Right kidney (tissue), 1 donor: ENCODE data around the gene KDM5B.
"Not testable (repeated sequence)": the region's sequence is repeated elsewhere in the genome, so short reads cannot be mapped to it uniquely, and the experiment has no call there.

Experiments used
- DNase-seq: peaks from one replicate; pipeline ENCODE4 v3.0.0-alpha.2; 2016

KDM5B gene

DNA sequence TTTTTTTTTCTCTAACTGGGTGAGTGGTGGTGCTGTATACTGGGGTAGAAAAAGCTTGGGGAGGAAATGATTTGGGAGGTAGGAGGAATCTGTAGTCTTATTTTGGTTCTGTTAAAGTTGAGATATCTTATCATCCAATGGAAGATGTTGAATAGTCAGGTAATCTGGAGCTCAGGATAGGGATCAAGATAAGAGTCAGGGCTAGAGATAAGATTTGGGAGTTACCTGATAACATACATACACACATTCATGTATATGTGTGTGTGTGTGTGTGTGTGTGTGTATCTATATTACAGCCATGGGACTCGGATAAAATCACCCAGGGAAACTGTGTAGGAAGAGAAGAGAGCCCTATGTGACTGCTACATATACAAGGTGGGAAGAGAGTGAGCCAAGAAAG lies 10.6 kb upstream of the KDM5B start:
- no peak for DNase-seq

DNA sequence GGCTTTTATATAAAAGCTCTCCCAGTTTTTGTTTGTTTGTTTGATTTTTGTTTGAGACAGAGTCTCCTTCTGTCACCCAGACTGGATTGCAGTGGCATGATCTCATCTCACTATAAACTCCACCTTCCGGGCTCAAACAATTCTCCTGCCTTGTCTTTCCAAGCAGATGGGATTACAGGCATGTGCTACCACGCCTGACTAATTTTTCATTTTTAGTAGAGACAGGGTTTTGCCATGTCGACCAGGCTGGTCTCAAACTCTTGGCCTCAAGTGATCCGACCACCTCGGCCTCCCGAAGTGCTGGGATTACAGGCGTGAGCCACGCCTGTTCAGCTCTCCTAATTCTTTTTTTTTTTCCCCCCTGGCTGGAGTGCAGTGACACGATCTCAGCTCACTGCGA lies 6.9 kb upstream of the KDM5B start:
- DNase-seq = no peak

DNA sequence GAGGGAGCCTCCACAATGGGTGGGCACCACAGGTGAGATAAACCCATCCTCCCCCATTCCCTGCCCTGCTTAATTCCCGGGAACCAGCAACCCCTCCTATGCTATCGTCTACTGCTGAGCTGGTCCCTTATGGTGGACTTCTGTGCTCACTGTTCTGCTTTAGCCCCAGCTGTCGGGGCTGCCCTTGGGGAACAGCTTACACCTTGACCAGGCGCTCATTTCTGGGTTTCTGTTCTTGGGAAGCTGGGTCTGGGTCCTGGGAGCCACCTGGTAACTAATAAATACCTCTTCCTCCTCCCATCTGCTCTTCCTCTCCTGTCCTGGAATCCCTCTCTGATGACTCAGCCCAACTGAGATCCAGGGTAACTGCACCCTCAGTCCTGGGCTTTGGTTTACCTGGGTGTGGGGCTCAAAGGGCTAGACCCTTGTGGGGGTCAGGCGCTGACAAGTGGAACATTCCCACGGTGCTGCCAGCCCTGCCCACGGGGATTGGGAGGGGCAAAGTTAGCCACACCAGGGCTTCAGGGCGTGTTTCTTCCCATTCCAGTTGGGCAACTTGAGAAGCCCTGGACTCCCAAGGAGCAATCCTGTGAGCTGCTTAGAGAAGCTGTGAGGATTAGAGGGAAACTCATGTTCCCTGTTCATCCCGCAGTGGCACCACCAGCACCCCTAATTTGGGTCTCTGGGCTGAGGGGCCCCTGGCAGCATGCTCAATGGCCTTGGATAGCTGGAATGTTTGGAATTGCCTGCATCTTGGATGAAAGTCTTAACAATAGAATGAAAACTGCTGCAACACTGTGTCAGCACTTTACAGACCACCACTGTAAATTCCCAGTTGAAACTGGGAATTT lies 4.2 kb upstream of the KDM5B start:
- no peak for DNase-seq

DNA sequence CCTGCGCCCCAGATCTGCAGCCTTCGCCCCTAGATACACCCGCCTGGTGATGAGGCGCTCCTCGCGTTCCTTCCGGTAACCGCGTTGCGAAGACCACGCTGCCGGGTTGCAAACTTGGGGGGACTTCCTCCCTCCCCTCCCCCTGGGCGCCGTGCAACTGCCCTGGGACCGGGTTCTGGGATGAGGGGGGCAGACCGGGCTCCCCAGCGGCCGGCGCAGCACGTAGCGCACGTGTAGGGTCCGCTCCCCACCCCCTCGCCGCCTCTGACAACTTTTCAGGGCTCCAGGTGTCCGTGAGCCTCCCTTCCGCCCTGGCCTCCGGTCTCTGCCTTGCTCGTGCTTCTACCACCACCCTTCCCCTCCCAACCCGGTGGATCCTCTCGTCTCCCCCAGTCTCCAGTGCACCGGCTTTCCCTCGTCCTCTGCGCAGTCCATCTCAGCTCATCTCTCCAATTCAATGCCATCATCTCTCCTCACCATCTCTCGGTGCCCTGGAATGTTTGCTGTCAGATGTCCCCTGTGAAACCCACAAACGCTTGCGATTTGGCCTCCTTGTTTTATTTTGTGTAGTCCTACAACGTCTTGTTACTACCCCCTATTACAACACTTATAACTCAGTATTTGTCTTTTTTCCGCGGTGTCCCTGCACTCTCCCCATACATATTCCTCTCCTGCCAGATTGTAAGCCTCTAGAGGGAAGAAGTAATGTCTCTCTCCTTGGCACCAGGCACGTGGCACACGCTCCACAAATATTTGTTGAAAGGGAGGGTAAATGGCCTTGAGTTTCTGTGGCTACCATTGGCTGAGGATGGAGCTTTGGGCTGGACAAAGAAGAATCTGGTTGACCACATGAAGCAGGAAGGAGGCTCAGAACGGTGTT lies 3.3 kb upstream of the KDM5B start:
- DNase-seq = no peak

DNA sequence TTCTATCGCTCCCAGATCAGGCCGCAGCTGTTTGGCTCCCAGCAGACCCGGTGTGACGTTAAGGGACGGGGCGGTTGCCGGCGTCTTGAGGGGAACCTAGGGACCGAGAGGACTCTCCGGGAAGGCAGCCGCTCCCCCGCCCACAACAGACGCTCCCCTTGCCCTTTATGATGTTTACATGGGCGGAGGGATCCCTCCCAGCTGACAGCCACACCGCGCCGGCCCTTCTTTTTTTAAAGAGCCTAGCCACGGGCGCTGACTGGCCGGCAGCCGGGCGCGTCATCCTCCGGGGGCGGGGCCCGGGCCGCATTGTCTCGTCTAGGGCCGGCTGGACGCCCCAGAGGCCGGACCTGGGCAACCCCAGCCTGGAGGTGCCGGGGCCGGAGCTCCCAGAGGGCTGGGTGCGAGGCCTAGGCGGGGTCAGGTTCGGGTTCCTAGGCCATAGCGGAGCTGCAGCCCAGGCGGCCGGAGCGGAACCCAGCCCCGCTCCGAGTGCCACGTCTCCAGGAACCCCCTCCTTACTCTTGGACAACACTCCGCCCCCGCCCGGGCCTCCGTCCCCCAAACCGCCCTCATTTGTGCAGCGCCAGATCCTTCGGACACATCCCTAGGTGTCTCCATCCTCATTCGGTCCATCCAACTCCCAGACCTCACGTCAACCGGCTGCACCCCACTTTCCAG lies 2.5 kb upstream of the KDM5B start, which contains the start of gene PCAT6:
TSS of gene PCAT6 (plus strand) at position 340 of the 681 bp plus-strand sequence.
- peak; percentile 97 for DNase-seq

DNA sequence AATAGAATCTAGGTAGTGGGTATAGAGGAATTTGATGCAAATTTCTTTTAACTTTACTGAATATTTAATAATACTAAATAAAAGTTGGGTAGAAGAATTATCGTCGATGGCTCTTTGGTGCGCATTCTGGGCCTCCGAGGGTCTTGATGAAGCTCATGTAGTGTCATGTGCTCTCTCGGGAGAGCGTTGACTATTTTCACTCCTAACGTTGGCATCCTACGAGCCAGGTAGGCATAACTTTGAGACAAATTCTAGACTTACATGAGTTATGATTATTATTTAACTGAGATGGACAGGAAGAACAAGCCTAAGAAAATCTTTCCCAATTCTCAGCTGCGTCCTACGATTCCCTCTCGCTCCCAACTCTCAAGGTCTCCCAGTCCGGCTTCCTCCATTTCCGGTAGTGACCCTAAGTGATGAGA lies 2.0 kb upstream of the KDM5B start:
- DNase-seq = no peak

DNA sequence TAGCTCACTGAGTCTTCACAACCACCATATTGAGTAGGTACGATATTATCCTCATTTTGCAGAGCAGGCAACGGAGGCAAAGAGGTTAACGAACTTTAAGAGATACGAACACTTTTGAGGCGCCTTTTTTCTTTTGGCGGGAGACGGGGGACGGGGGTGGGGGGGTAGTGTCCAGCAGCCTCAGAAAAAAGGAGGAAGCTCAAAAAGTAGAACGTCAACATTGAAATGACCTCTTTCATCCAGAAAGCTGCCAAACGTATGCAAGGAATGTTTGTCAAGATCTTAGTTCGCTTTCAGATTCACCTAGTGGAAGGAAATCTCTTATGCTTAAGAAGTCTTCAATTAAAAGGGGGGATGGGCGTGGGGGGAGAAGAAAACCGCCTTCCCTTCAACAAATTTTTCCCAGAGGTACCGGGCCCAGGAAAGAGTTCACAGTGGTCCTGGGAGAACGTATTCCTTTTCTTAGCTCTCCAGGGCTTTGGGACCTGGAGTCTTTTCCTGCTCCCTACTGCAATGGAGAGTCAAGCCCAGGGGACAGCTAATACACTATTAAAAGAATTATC lies 1.5 kb upstream of the KDM5B start:
- no peak for DNase-seq

DNA sequence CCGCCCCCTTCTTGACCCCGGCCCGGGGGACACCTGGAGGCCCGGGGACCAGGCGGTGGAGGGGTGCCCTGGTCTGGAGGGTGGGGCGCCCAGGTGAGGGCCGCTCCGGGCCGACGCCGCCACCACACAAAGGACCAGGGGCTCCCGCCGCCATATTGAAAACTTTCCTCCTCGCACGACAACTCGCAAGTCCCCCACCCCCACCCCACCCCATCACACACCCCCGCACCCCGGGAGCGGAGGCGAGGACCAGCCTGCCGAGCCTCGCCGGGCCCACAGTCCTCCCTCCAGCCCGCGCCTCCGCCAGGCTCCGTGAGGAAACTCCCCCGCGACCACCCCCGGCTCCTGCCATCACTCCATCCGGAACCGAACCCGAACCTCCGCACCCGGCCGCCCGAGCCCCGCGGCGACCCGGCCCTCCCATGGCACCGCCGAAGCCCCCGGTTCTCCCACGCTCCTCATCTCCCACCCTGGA lies 733 bp downstream of the KDM5B start:
- DNase-seq = no peak

DNA sequence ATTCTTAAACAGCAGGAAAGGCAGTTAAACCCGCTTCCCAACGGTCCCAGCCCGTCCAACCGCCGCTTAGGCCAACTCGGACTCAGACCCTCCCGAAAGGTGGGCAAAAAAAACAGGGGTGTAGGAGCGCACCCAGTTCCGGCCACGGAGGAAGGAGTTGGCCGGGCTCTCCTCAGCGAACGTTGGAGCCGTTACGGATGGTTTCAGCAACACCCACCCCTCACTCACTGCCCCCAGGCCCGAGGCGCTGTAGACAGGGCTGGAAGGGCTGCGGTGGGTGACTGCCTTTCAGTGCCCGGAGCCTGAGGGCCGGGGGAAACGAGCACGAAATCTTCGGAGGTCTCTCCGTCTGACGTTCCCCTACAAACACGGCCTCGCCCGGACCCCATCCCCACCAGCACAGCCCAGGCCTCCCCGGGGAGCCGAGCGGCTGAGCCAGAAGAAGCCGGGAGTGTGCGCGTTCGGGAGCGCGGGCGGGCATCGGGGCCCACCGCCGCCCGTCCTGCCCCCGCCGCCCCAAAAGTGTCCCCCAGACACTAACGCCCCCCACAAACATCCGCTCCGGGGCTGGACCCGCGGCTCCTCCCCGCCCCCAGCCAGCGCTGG lies 1.3 kb downstream of the KDM5B start:
- DNase-seq = peak; percentile 79

DNA sequence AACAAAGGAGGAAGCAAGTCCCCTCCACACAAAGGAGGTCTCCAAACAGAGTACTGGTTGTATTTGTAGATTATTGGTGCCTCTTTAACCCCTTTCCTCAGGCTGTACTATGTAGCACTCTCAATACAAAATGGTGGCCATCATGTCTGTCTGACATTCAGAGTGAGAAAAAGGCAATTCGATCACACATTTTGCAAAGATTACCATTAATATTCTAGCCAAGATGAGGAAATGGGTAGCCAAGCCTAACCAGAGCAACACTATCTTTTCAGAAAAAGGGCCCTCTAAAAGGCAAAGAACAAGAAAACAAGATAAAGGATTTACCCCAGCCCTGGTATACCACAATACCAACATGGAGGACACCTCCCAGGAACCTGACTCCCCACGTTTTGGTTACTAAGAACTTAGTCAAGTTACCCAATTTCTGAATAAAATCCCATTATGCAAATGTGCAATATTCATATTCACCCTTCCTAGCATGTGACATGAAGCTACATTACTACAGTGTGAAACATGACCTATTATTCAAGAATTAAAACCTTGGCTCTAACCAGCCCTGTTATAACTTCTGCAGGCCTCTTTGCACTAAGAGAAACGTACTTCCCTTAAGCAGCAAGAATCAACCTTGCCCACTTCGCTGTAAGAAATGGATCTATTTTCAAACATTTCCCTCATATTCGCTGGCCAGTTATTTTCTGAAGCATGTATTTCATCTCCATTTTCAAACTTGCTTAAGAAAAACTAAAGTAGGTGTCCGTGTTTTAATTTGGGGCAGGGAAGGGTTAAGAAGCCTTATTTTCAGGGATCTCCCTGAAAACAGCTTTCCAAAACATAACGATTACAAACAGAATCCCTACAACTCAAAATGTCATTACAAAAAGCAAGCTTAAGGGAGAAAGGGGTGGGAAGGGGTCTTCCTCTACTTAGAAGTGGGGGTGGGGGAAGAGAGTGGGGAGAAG lies 2.1 kb downstream of the KDM5B start:
- DNase-seq = peak; percentile 31

DNA sequence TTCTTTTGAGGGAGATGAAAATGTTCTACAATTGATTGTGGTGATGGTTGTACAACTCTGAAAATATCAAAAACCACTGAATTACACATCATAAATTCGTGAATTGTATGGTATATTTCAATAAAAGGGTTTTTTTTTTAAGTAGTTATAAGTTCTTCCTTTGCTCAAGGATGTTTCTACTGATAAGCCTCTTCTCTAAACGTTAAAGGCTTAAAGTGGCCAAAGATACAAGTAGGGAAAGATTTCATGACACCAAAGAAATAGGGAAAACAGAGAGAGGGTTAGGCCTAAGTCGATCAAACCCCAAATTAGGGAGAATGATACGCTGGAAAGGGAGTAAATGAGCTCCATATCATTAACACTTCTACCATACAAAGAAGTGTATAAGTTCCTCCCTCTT lies 4.1 kb downstream of the KDM5B start:
- DNase-seq = no peak

DNA sequence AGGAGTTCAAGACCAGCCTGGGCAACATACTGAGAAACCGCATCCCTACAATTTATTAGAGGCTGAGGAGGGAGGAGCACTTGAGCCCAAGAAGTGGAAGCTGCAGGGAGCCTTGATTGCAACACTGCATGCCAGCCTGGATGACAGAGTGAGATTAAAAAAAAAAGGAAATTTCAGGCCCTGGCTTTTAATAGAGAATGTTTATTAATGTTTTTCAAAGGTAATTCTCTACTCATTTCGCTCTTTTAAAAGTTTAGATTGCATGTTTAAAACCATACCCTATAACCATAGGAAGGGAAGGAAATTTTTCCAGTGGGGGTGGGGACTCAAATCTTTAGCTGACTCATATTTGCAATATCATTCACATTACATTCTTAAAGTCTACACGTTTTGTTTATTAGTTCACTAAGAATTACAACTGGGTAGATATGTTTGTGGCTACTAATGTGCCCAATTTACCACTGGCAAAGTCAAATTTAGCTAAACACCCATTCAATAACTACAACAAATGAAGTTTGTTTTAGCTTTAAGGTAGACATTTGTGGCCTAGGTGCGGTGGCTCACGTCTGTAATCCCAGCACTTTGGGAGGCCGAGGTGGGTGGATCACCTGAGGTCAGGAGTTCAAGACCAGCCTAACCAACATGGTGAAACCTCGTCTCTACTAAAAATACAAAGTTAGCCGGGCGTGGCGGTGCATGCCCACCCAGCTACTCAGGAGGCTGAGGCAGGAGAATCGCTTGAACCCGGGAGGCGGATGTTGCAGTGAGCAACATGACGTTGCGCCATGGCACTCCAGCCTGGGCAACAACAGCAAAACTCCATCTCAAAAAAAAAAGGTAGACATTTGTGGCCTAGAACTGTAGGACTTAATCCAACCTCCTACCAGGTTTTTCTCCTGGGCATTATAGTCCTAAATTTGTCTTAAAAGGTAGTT lies 5.0 kb downstream of the KDM5B start:
- DNase-seq = no peak

DNA sequence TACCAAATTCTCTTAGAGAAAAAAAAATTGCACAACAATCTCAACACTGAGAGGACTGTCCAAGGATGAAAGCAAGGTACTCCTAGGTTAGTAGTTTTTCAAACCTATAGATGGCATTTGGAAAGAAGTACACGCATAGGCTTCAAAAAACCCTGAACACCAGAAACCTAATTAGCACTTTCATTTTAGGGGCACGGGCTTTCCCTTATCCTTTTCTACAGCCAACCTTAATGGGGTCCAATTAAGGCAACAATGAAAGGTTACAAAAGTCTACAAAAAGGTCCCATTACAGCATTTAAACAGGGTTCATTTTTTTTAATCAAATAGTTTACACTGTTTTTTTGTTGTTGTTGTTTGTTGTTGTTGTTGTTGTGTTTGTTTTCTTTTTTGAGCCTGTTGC lies 6.2 kb downstream of the KDM5B start:
- no peak for DNase-seq

DNA sequence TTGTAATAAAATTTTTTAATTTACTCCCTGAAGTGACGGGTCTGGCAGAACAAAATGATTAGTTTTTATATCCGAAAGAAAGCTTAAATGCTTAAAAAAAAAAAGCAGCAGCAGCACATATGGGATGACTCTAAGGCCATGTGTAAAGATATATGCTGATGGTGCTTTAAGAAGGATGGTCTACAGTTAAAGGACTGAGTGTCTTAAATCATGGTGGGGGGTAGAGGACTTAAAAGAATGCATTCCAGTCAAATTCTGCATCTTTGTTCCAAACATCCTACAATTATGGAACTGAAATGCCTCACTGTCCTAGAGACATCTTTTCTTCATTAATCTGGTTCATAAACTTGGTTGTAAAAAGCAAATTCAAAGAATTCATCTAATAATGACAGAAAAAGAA lies 7.0 kb downstream of the KDM5B start:
- no peak for DNase-seq

DNA sequence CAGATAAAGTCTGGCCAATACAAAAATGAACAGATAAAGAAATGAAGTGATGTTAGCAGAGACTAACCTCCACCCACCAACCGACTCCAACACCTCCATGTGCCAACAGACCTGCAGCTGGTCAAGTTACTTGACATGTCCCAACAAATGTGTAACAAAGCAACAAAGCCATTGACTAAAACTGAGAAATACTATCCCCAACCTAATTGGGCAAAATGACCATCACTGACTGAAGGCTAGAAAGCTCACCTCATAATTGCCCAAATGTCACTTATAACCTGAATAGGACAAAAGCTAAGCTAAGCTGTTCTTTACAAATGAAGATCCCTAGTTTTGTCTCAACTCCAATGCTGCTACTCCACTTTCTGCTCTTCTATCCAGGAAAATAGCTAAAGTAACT lies 7.5 kb downstream of the KDM5B start:
- DNase-seq = no peak

DNA sequence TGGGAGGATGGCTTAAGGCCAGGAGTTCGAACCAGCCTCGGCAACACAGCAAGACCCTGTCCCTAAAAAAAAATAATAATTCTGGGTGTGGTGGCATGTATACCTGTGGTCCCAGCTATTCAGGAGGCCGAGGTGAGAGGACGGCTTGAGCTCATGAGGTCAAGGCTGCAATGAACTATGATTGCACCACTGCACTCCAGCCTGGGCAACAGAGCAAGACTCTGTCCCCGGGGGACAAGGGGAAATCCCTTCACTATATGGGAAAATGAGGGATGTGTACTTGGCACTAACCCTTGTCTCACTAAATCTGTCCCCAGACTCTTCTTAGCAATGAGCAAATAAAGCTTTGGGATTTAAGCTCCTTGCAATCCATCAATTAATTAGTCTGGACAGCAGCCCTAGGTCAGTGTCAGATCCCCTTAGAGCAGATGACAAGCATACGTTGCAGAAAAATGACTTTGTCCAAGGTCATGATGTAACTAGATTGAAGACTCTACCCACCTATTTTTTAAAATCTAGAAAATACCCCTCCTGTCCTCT lies 9.4 kb downstream of the KDM5B start:
- DNase-seq = no peak

DNA sequence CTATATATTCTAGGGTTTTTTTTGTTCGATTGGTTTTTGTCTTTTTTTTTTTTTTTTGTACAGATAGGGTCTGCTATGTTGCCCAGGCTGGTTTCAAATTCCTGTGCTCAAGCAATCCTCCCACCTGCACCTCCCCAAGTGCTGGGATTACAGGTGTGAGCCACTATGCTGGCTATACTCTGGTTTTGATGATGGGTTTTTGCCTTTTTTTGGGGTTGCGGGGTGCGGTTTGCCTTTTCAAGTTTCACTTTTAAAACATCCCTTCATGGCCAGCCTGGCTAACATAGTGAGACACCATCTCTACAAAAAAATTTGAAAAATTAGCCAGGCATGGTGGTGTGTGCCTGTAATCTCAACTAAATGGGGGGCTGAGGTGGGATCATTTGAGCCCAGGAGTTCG lies 10.0 kb downstream of the KDM5B start:
- DNase-seq = no peak

DNA sequence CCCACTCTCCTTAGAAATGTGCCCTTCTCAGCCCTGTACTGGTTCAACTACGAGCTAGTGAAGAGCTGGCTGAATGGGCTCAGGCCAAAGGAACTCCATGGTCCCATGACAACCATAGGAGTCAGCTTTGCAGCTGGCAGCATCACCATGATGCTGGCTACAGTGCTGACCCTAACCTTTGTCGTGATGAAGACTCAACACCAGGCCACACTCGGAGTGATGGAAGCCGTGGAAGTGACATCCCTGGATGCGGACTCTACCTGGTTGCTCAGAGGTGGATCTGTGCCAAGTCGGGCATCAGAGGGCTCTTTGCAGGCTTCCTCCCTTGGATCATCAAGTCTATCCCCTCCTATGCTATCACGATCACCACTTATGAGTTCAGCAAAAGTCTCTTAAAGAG lies 11.6 kb downstream of the KDM5B start:
- no peak for DNase-seq

DNA sequence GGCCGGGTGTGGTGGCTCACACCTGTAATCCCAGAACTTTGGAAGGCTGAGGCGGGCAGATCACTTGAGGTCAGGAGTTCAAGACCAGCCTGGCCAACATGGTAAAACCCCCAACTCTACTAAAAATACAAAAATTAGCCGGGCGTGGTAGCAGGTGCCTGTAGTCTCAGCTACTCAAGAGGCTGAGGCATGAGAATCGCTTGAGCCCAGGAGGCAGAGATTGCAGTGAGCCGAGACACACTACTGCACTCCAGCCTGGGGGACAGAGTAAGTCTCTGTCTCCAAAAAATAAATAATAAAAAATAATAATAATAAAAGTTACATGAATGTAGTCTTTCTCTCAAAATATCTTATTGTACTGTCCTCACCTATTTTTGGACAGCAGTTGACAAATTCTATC lies 13.3 kb downstream of the KDM5B start:
- not testable (repeated sequence) for DNase-seq
